H1 (cell line): ENCODE measurements around the gene RSRC2. TPM values are rescaled to one million over a fixed set of nuclear protein-coding genes. Genes with fewer than 3 reads are reported as not detected.

Experiments
- BRCA1 ChIP-seq: IDR thresholded peaks from 2 replicates; pipeline ENCODE4 v1.6.1; 2012; ENCODE audit warnings: low read depth, low read length, improper control_type of control experiment
- CHD2 ChIP-seq: IDR thresholded peaks from 2 replicates; pipeline ENCODE4 v1.6.1; 2012; ENCODE audit warnings: low read length, improper control_type of control experiment
- CREB1 ChIP-seq: IDR thresholded peaks from 2 replicates; pipeline ENCODE4 v1.6.1; 2012; ENCODE audit warnings: inconsistent platforms
- CTCF ChIP-seq, 3 experiments: IDR thresholded peaks; 1 replicate in 2 of 3; 2 replicates in 1 of 3; pipeline versions ENCODE4 v1.5.1 to v1.6.1; 2011; ENCODE audit warnings: low read length in 3 of 3, mild to moderate bottlenecking in 3 of 3, inconsistent platforms in 2 of 3, low read depth in 1 of 3, moderate library complexity in 1 of 3; ENCODE audit not compliant: insufficient read depth in 1 of 3; ENCODE audit errors: control extremely low read depth in 1 of 3
- KDM5A ChIP-seq: fragments of 200-600 bp; IDR thresholded peaks from 2 replicates; pipeline ENCODE4 v1.7.1; 2012; ENCODE audit warnings: mild to moderate bottlenecking, low read length, inconsistent platforms, mixed read lengths
- RAD21 ChIP-seq, 2 experiments: IDR thresholded peaks in 1 of 2; conservative IDR thresholded peaks in 1 of 2; 2 replicates each; pipeline ENCODE4 v1.6.1; 2011; ENCODE audit warnings: low read depth in 2 of 2, low read length in 2 of 2, improper control_type of control experiment in 1 of 2, inconsistent platforms in 1 of 2, mild to moderate bottlenecking in 1 of 2, moderate library complexity in 1 of 2
- RBBP5 ChIP-seq: IDR thresholded peaks from 2 replicates; pipeline ENCODE4 v1.7.1; 2012; ENCODE audit warnings: low read depth, mild to moderate bottlenecking, inconsistent platforms, low read length, moderate library complexity, borderline replicate concordance
- SAP30 ChIP-seq: fragments of 300-600 bp; sonication (generic); IDR thresholded peaks from 2 replicates; pipeline ENCODE4 v1.7.1; 2012; ENCODE audit warnings: low read length, moderate library complexity, mild to moderate bottlenecking, inconsistent platforms; ENCODE audit not compliant: insufficient read depth, insufficient replicate concordance
- SRF ChIP-seq: IDR thresholded peaks from 2 replicates; pipeline ENCODE4 v1.6.1; 2011; ENCODE audit warnings: mild to moderate bottlenecking, low read depth, low read length, moderate library complexity
- polyA plus RNA-seq, 7 experiments: library from polyadenylated mRNA; depleted of rRNA in 3 of 7; stranded (reverse) in 5 of 7; unstranded in 2 of 7; fragments of >200 nt in 5 of 7; fragments of 200-250 nt in 2 of 7; gene quantifications; 1 replicate in 5 of 7; 2 replicates in 1 of 7; 4 replicates in 1 of 7; pipeline versions ENCODE4 v1.2.1 to v1.2.3, GENCODE V29; 2011 to 2013; ENCODE audit warnings: missing spikeins in 2 of 7, mixed read lengths in 2 of 7
- total RNA-seq: library from RNA; stranded (reverse); fragmentation: NEBNext Ultra II Directional; extraction: Animal tissue kit (Norgen Biotek cat#: 25700); gene quantifications from 2 replicates; pipeline ENCODE4 v1.2.1, GENCODE V29; 2021

The RSRC2 gene
- total and polyA plus RNA-seq, 2 of the 8 experiments (the other 6 are each of a cell fraction or from before 2014, with no cell fraction given) = 15.9 to 71.4 TPM

GRCh38 chr12:122527478-122527944 is 775 bp upstream of the RSRC2 start (continued):
- TF ChIP-seq RBBP5 (no peak), CHD2 (no peak), CTCF (IDR thresholded peaks at IDR 0.05; ENCODE audit: control extremely low read depth in 1 of 3, insufficient read depth in 1 of 3, low read depth in 1 of 3, low read length in 3 of 3) (no peak), BRCA1 (no peak), CREB1 (no peak), SAP30 (peak; percentile 8), SRF (no peak), RAD21 (IDR thresholded peaks at IDR 0.05 in 1 of 2, conservative IDR thresholded peaks at IDR 0.05 in 1 of 2; ENCODE audit: low read depth in 2 of 2, low read length in 2 of 2) (no peak), KDM5A (0 out of 2 replicates have a peak, but pooled peaks have one; percentile 3)
